C4-2B (cell line): ENCODE results near the gene PCBP4.

Experiments used
- ZFX ChIP-seq: fragments of 450-650 bp; IDR thresholded peaks from 2 replicates; pipeline ENCODE4 v1.6.1; 2017
- TF ChIP-seq, protein P1 (sequence below): fragments of 450-650 bp; conservative IDR thresholded peaks from 2 replicates; pipeline ENCODE4 v1.5.1; 2017; ENCODE audit warnings: mild to moderate bottlenecking

DNA sequence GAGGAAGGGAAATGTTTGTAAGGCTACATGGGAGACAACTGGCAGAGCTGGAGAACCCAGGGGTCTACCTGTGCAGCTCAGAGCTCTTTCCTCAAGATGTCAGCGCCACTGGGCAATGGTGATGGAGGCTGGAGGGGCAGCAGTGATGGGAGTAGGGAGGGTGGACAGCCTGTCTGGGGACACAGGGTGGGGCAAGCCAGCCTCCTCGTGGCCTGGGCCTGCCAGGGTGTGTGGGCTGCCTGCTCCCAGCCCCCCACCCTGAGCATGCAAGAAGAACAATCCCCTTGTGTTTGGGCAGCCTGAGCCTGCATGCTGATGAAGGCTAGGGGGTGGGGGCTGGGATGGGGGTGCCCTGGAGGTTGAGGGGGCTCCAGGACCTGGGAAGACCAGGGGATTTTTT, 1.2 kb downstream of the PCBP4 start:
- TF ChIP-seq, protein P1, sequence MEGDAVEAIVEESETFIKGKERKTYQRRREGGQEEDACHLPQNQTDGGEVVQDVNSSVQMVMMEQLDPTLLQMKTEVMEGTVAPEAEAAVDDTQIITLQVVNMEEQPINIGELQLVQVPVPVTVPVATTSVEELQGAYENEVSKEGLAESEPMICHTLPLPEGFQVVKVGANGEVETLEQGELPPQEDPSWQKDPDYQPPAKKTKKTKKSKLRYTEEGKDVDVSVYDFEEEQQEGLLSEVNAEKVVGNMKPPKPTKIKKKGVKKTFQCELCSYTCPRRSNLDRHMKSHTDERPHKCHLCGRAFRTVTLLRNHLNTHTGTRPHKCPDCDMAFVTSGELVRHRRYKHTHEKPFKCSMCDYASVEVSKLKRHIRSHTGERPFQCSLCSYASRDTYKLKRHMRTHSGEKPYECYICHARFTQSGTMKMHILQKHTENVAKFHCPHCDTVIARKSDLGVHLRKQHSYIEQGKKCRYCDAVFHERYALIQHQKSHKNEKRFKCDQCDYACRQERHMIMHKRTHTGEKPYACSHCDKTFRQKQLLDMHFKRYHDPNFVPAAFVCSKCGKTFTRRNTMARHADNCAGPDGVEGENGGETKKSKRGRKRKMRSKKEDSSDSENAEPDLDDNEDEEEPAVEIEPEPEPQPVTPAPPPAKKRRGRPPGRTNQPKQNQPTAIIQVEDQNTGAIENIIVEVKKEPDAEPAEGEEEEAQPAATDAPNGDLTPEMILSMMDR = no peak
- no peak for TF ChIP-seq ZFX
